CD4-positive, alpha-beta T cell (primary cell): ENCODE results near the gene PTPRN2. TPM values are rescaled to one million over a fixed set of nuclear protein-coding genes. Genes with fewer than 3 reads are reported as not detected.

Experiments
- ATAC-seq: fragments of 200-7000 bp; cut with Tn5 transposase; one replicate; pipeline ENCODE4 v1.10.0; 2022; ENCODE audit warnings: mild to moderate bottlenecking; ENCODE audit not compliant: poor library complexity
- CTCF ChIA-PET: fragments of 350-600 bp; sonication (Branson Sonifier 250); formaldehyde crosslinking; loops from one replicate; lab custom pipeline; 2021; ENCODE audit warnings: antibody characterized with exemption, inconsistent platforms; lab: Charles Lee
- POLR2A ChIA-PET: fragments of 350-600 bp; sonication (Branson Sonifier 250); formaldehyde crosslinking; loops from one replicate; lab custom pipeline; 2021; ENCODE audit warnings: antibody characterized with exemption, inconsistent platforms; lab: Charles Lee
- DNase-seq, 14 experiments: peaks; one replicate each; pipeline ENCODE4 v3.0.0-alpha.2; 2013 to 2020; ENCODE audit warnings: mixed read lengths in 2 of 14
- H3K27ac ChIP-seq, 2 donors: one replicate each; pipeline versions ENCODE4 v1.5.1 to v1.7.0; 2013; ENCODE audit warnings: low read length in 2 of 2, low read depth in 1 of 2, mild to moderate bottlenecking in 1 of 2
- H3K27me3 ChIP-seq, 2 experiments: 1 replicate in 1 of 2; 2 replicates in 1 of 2; pipeline versions ENCODE4 v1.6.1 to v1.7.0; 2013; ENCODE audit warnings: low read length in 2 of 2, control low read depth in 1 of 2, mild to moderate bottlenecking in 1 of 2, moderate library complexity in 1 of 2; ENCODE audit not compliant: insufficient read depth in 2 of 2, control insufficient read depth in 1 of 2
- H3K36me3 ChIP-seq: one replicate; pipeline ENCODE4 v1.6.1; 2013; ENCODE audit warnings: low read length, control low read depth; ENCODE audit not compliant: insufficient read depth
- H3K4me1 ChIP-seq: one replicate; pipeline ENCODE4 v1.6.1; 2013; ENCODE audit warnings: low read length, control low read depth; ENCODE audit not compliant: insufficient read depth
- H3K4me3 ChIP-seq: one replicate; pipeline ENCODE4 v1.5.1; 2013; ENCODE audit warnings: mild to moderate bottlenecking, low read length, moderate library complexity
- H3K9me3 ChIP-seq, 2 experiments: 1 replicate in 1 of 2; 2 replicates in 1 of 2; pipeline versions ENCODE4 v1.6.1 to v1.7.0; 2013; ENCODE audit warnings: low read length in 2 of 2, mild to moderate bottlenecking in 2 of 2, control low read depth in 1 of 2, moderate library complexity in 1 of 2; ENCODE audit not compliant: control insufficient read depth in 1 of 2, insufficient read depth in 1 of 2
- H3K27ac Mint-ChIP-seq: one replicate; pipeline ENCODE4 v1.8.0; 2020; ENCODE audit warnings: mixed read lengths
- H3K27me3 Mint-ChIP-seq: one replicate; pipeline ENCODE4 v1.8.0; 2021; ENCODE audit warnings: mixed read lengths
- H3K36me3 Mint-ChIP-seq: one replicate; pipeline ENCODE4 v1.8.0; 2021; ENCODE audit warnings: low read depth, mixed read lengths
- H3K4me1 Mint-ChIP-seq: one replicate; pipeline ENCODE4 v1.8.0; 2021; ENCODE audit warnings: low read depth, mixed read lengths
- H3K4me3 Mint-ChIP-seq: one replicate; pipeline ENCODE4 v1.8.0; 2020; ENCODE audit warnings: mild to moderate bottlenecking, mixed read lengths
- H3K9me3 Mint-ChIP-seq: one replicate; pipeline ENCODE4 v1.8.0; 2020; ENCODE audit warnings: mixed read lengths
- intact Hi-C, 2 experiments: fragments of 100-400 bp; cut with DNase I in 1 of 2; cut with micrococcal nuclease in 1 of 2; formaldehyde crosslinking; loops; one replicate each; pipeline versions ENCODE4 v1.15.1 to v1.9.0; 2023 to 2025; cut with DNase I, micrococcal nuclease
- total RNA-seq, 174 experiments: library from RNA in 2 of 174; stranded (reverse) in 2 of 174; gene quantifications; one replicate each; pipeline ENCODE4 v1.2.3 and lab custom pipeline; 2021 to 2026
- TF ChIP-seq, protein P1 (sequence below): fragments of 200-600 bp; IDR thresholded peaks from one replicate; pipeline ENCODE4 v1.8.0; 2022; ENCODE audit warnings: antibody characterized with exemption, mild to moderate bottlenecking

The PTPRN2 gene
- total RNA-seq, 2 experiments from 2014 or later, result 0.34 to 0.44 TPM

DNA sequence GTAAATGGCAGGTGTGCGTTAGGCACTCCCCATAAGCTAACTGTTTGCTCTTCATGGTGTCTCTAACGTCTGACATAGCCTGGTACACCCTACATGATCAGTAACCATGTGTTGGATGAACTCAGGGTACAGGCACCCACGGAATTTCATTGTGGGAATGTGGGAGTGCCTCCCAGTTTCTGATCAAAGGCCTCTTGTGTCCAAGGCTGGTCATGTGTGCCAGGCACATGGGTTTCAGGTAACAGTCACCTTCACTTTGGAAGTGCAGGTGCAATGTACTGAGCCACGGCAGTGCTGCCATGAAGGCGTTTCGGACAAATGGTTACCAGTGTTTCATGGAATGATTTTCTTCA is 952.5 kb downstream of the PTPRN2 start:
- Histone ChIP-seq H3K4me3 (no peak overlapping the region), H3K36me3 (no peaks in the 10 kb centered on the region), H3K27me3 (peaks cover 0 to 3% of the 10 kb centered on the region in 2 experiments), H3K27ac (no peak overlapping the region), H3K4me1 (no peaks in the 10 kb centered on the region), H3K9me3 (peaks cover 5% of the 10 kb centered on the region in 2 experiments)
- H3K4me3 Mint-ChIP-seq, result no peak overlapping the region
- CTCF ChIA-PET, result no interaction called here
- H3K9me3 Mint-ChIP-seq, result peaks cover 3% of the 10 kb centered on the region
- peaks cover 17% of the 10 kb centered on the region for H3K27me3 Mint-ChIP-seq
- POLR2A ChIA-PET, result no interaction called here
- TF ChIP-seq, protein P1, sequence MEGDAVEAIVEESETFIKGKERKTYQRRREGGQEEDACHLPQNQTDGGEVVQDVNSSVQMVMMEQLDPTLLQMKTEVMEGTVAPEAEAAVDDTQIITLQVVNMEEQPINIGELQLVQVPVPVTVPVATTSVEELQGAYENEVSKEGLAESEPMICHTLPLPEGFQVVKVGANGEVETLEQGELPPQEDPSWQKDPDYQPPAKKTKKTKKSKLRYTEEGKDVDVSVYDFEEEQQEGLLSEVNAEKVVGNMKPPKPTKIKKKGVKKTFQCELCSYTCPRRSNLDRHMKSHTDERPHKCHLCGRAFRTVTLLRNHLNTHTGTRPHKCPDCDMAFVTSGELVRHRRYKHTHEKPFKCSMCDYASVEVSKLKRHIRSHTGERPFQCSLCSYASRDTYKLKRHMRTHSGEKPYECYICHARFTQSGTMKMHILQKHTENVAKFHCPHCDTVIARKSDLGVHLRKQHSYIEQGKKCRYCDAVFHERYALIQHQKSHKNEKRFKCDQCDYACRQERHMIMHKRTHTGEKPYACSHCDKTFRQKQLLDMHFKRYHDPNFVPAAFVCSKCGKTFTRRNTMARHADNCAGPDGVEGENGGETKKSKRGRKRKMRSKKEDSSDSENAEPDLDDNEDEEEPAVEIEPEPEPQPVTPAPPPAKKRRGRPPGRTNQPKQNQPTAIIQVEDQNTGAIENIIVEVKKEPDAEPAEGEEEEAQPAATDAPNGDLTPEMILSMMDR, result no peak
- no peaks in the 10 kb centered on the region for H3K4me1 Mint-ChIP-seq
- DNase-seq (no peak), ATAC-seq (no peak)
- H3K27ac Mint-ChIP-seq, result no peak overlapping the region
- no peaks in the 10 kb centered on the region for H3K36me3 Mint-ChIP-seq
- intact Hi-C loops, result loop anchor here in 1 of 2 experiments (10.0 kb wide), 1 partner anchor 240 kb away; no protein-coding TSS in a partner anchor

DNA sequence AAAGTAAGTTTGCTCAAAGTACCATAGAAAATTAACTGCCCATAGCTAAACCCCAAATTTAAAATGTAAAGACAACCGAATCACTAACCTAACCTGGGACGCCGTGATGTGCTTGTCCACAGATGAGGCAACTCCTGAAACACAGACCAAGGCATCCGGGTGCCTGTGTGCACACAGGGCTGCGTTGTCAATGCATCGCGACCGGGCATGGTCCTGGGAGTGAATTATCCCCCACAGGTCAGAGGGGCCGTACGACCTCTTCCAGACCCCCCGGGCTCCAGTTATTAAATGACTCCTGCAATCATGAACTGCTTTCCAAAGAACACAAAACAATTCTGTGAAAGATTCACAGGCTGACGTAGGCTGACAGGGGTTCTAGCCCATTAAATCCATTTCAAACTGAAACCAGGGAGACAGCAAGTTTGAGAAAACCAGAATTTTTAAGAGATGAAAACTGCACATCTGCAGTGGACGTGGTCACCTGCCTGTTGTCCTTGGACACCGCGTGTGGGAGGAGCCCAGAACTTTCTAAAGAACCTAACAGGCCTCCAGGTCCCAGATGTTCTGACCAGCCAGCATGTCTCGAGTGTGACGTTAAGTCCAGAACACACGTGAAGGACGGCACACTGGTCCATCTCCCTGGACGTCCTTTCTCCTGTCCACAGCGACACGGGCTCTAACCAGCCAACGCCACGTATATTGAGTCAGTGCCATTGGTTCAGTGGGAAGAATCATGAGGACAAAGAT is 953.0 kb downstream of the PTPRN2 start:
- H3K36me3 ChIP-seq, result no peaks in the 10 kb centered on the region

DNA sequence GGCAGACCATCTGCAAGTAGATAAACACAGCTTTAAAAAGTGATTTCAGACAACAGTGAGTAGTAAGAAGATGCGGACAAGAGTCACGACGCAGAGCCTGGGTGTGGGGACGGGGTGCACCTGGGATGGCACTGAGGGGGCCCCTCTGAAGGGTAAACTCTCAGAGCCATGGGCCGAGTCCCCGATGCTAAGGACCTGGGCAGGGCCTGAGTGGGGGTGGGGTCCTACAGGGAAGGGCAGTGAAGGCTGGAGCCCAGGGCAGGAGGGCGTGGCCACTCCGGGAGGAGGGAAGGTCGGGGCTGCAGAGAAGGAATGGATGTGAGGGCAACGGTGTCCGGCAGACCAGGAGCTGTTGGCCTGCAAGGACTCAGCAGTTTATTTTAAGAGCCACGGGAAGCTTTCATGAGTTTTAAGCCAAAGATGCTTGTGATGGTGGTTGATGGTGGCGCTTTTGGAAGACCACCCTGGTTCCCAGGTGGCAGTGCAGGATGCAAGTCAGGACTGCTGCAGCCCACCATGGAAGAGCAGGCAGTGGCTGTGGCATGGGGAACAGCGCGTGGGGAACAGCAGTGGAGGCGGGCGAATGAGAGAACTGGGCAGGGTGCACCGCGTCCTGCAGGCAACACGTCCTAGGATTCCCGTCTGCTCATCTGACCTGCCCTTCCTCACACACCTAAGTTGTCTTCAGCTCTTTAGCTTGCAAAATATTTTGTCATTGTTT is 954.0 kb downstream of the PTPRN2 start:
- ATAC-seq (no peak), DNase-seq (no peak)
- Mint-ChIP-seq H3K4me1 (peaks cover 9% of the 10 kb centered on the region), H3K27ac (no peak overlapping the region), H3K36me3 (no peaks in the 10 kb centered on the region), H3K4me3 (no peak overlapping the region), H3K27me3 (peaks cover 14% of the 10 kb centered on the region), H3K9me3 (no peaks in the 10 kb centered on the region)
- ChIA-PET CTCF (interaction anchor here (1.8 kb wide), 1 partner anchor 11 kb away, joined by 3 read pairs; no protein-coding TSS in a partner anchor), POLR2A (no interaction called here)
- H3K4me3 ChIP-seq, result no peak overlapping the region
- no peaks in the 10 kb centered on the region for H3K36me3 ChIP-seq
- peaks cover 8% of the 10 kb centered on the region for H3K4me1 ChIP-seq
- intact Hi-C loops, result loop anchor here in 1 of 2 experiments (10.0 kb wide), 1 partner anchor 241 kb away; no protein-coding TSS in a partner anchor
- no peaks in the 10 kb centered on the region for H3K9me3 ChIP-seq
- no peak overlapping the region for H3K27ac ChIP-seq
- peaks cover 3% of the 10 kb centered on the region in 2 experiments for H3K27me3 ChIP-seq
- TF ChIP-seq, protein P1, result no peak

More for the DNA sequence above, 953.0 kb downstream of the PTPRN2 start:
- TF ChIP-seq, protein P1, result no peak
- Histone ChIP-seq H3K27ac (no peak overlapping the region), H3K4me3 (no peak overlapping the region), H3K4me1 (no peaks in the 10 kb centered on the region), H3K27me3 (peaks cover 3% of the 10 kb centered on the region in 2 experiments), H3K9me3 (peaks cover 0 to 3% of the 10 kb centered on the region in 2 experiments)
- CTCF ChIA-PET, result interaction anchor here (1.8 kb wide), 1 partner anchor 12 kb away, joined by 3 read pairs; no protein-coding TSS in a partner anchor
- Mint-ChIP-seq H3K27ac (no peak overlapping the region), H3K4me3 (no peak overlapping the region), H3K36me3 (no peaks in the 10 kb centered on the region), H3K9me3 (no peaks in the 10 kb centered on the region), H3K4me1 (no peaks in the 10 kb centered on the region), H3K27me3 (peaks cover 14% of the 10 kb centered on the region)
- intact Hi-C loops, result loop anchor here in 1 of 2 experiments (10.0 kb wide), 1 partner anchor 240 kb away; no protein-coding TSS in a partner anchor
- POLR2A ChIA-PET, result no interaction called here
- DNase-seq (peak in 1 of 14 experiments; percentile 8), ATAC-seq (no peak)
